Activated CD4-positive, alpha-beta T cell treated with anti-CD3 and anti-CD28 coated beads for 36 hours (primary cell): ENCODE results near the gene IL17RD. TPM values are rescaled to one million over a fixed set of nuclear protein-coding genes. Genes with fewer than 3 reads are reported as not detected.

ENCODE experiments used
- ATAC-seq: fragments of 200-7000 bp; cut with Tn5 transposase; one replicate; pipeline ENCODE4 v1.10.0; 2021; ENCODE audit warnings: mild to moderate bottlenecking, moderate library complexity
- CTCF ChIA-PET: fragments of 350-600 bp; sonication (Branson Sonifier 250); formaldehyde crosslinking; loops from one replicate; lab custom pipeline; 2021; ENCODE audit warnings: antibody characterized with exemption; lab: Charles Lee
- POLR2A ChIA-PET: fragments of 350-600 bp; sonication (Branson Sonifier 250); formaldehyde crosslinking; loops from one replicate; lab custom pipeline; 2021; ENCODE audit warnings: antibody characterized with exemption, inconsistent platforms; lab: Charles Lee
- DNase-seq: peaks from one replicate; pipeline ENCODE4 v3.0.0-alpha.2; 2020
- H3K27ac Mint-ChIP-seq: one replicate; pipeline ENCODE4 v1.8.0; 2021; ENCODE audit warnings: mixed read lengths
- H3K27me3 Mint-ChIP-seq: one replicate; pipeline ENCODE4 v1.8.0; 2021; ENCODE audit warnings: mixed read lengths
- H3K36me3 Mint-ChIP-seq: one replicate; pipeline ENCODE4 v1.8.0; 2021; ENCODE audit warnings: low read depth, mixed read lengths
- H3K4me1 Mint-ChIP-seq: one replicate; pipeline ENCODE4 v1.8.0; 2021; ENCODE audit warnings: mixed read lengths
- H3K4me3 Mint-ChIP-seq: one replicate; pipeline ENCODE4 v1.8.0; 2021; ENCODE audit warnings: mild to moderate bottlenecking, moderate library complexity, mixed read lengths
- H3K9me3 Mint-ChIP-seq: one replicate; pipeline ENCODE4 v1.8.0; 2021; ENCODE audit warnings: low read depth, mixed read lengths
- intact Hi-C, 2 experiments: fragments of 100-400 bp; cut with DNase I in 1 of 2; cut with micrococcal nuclease in 1 of 2; formaldehyde crosslinking; loops; one replicate each; pipeline versions ENCODE4 v1.14.2 to v1.15.1; 2022 to 2024; cut with DNase I, micrococcal nuclease
- total RNA-seq, 2 experiments: library from RNA; stranded (reverse); gene quantifications; one replicate each; pipeline ENCODE4 v1.2.3, GENCODE V29; 2021

Gene IL17RD
- total RNA-seq, 2 experiments from 2014 or later, result 0.05 to 0.18 TPM

- Mint-ChIP-seq H3K4me1 (peaks cover 2% of the 10 kb centered on the region), H3K36me3 (no peaks in the 10 kb centered on the region), H3K9me3 (no peaks in the 10 kb centered on the region), H3K27me3 (peaks cover 2% of the 10 kb centered on the region), H3K27ac (no peak overlapping the region), H3K4me3 (no peak overlapping the region)
- CTCF ChIA-PET, result no interaction called here
- intact Hi-C loops, result no loop called here
- POLR2A ChIA-PET, result no interaction called here
- DNase-seq (no peak), ATAC-seq (no peak)
Measured at GRCh38 chr3:57064001-57064400, 101.2 kb downstream of the IL17RD start.

- Mint-ChIP-seq H3K27ac (no peak overlapping the region), H3K4me3 (no peak overlapping the region), H3K4me1 (peaks cover 2% of the 10 kb centered on the region), H3K9me3 (no peaks in the 10 kb centered on the region), H3K27me3 (no peaks in the 10 kb centered on the region), H3K36me3 (no peaks in the 10 kb centered on the region)
- ChIA-PET POLR2A (no interaction called here), CTCF (no interaction called here)
- intact Hi-C loops, result no loop called here
- no peak for DNase-seq
- no peak for ATAC-seq
Measured at GRCh38 chr3:57063032-57063431, 102.1 kb downstream of the IL17RD start.

GRCh38 chr3:57062101-57062631 is 103.0 kb downstream of the IL17RD start:
- DNase-seq (no peak), ATAC-seq (no peak)
- Mint-ChIP-seq H3K27ac (no peak overlapping the region), H3K4me3 (no peak overlapping the region), H3K4me1 (peaks cover 2% of the 10 kb centered on the region), H3K27me3 (no peaks in the 10 kb centered on the region), H3K9me3 (no peaks in the 10 kb centered on the region), H3K36me3 (no peaks in the 10 kb centered on the region)
- ChIA-PET POLR2A (no interaction called here), CTCF (no interaction called here)
- intact Hi-C loops, result no loop called here

GRCh38 chr3:57061556-57061955 is 103.6 kb downstream of the IL17RD start:
- ATAC-seq, result no peak
- Mint-ChIP-seq H3K27ac (no peak overlapping the region), H3K4me3 (no peak overlapping the region), H3K36me3 (no peaks in the 10 kb centered on the region), H3K9me3 (no peaks in the 10 kb centered on the region), H3K27me3 (no peaks in the 10 kb centered on the region), H3K4me1 (peaks cover 2% of the 10 kb centered on the region)
- CTCF ChIA-PET, result no interaction called here
- intact Hi-C loops, result no loop called here
- POLR2A ChIA-PET, result no interaction called here
- DNase-seq, result no peak

- intact Hi-C loops, result no loop called here
- ATAC-seq (peak; percentile 33), DNase-seq (peak; percentile 15)
- Mint-ChIP-seq H3K36me3 (no peaks in the 10 kb centered on the region), H3K27me3 (no peaks in the 10 kb centered on the region), H3K4me1 (peaks cover 2% of the 10 kb centered on the region), H3K9me3 (no peaks in the 10 kb centered on the region), H3K27ac (no peak within 1 kb of the TSS), H3K4me3 (no peak within 1 kb of the TSS)
- ChIA-PET CTCF (interaction anchor here (0.6 to 0.7 kb wide), 3 partner anchors 61 to 392 kb away, joined by 3 read pairs; no protein-coding TSS in a partner anchor), POLR2A (interaction anchor here (0.6 kb wide), 1 partner anchor 12 kb away, joined by 3 read pairs; no protein-coding TSS in a partner anchor)
Measured at GRCh38 chr3:57060089-57060821, 104.9 kb downstream of the IL17RD start, which contains the start of gene SPATA12. Gene SPATA12, plus strand, starts transcription at chr3:57060664. Its CDS starts 13,031 bp downstream, at chr3:57073695.

- no peak for ATAC-seq
- intact Hi-C loops, result no loop called here
- H3K27me3 Mint-ChIP-seq, result no peaks in the 10 kb centered on the region
Measured at GRCh38 chr3:57059411-57059810, 105.7 kb downstream of the IL17RD start.

GRCh38 chr3:57057351-57057750 is 107.8 kb downstream of the IL17RD start:
- H3K27me3 Mint-ChIP-seq, result peaks cover 2% of the 10 kb centered on the region
- DNase-seq, result no peak
- no peak overlapping the region for H3K4me3 Mint-ChIP-seq
- H3K36me3 Mint-ChIP-seq, result no peaks in the 10 kb centered on the region
- ATAC-seq, result no peak
- intact Hi-C loops, result no loop called here
- no peak overlapping the region for H3K27ac Mint-ChIP-seq
- H3K9me3 Mint-ChIP-seq, result no peaks in the 10 kb centered on the region
- ChIA-PET POLR2A (no interaction called here), CTCF (no interaction called here)
- peaks cover 2% of the 10 kb centered on the region for H3K4me1 Mint-ChIP-seq

More at GRCh38 chr3:57059411-57059810, 105.7 kb downstream of the IL17RD start:
- Mint-ChIP-seq H3K36me3 (no peaks in the 10 kb centered on the region), H3K9me3 (no peaks in the 10 kb centered on the region), H3K4me3 (no peak overlapping the region), H3K27ac (no peak overlapping the region), H3K4me1 (peaks cover 2% of the 10 kb centered on the region)
- CTCF ChIA-PET, result no interaction called here
- DNase-seq, result no peak
- POLR2A ChIA-PET, result no interaction called here

- Mint-ChIP-seq H3K27me3 (peaks cover 2% of the 10 kb centered on the region), H3K4me1 (no peaks in the 10 kb centered on the region), H3K4me3 (no peak overlapping the region), H3K27ac (no peak overlapping the region), H3K36me3 (no peaks in the 10 kb centered on the region), H3K9me3 (no peaks in the 10 kb centered on the region)
- POLR2A ChIA-PET, result no interaction called here
- no peak for ATAC-seq
- no peak for DNase-seq
- CTCF ChIA-PET, result no interaction called here
- intact Hi-C loops, result no loop called here
Measured at GRCh38 chr3:57053122-57053521, 112.0 kb downstream of the IL17RD start.

GRCh38 chr3:57052662-57053061 is 112.5 kb downstream of the IL17RD start:
- ChIA-PET CTCF (no interaction called here), POLR2A (no interaction called here)

GRCh38 chr3:57048728-57049127 is 116.4 kb downstream of the IL17RD start:
- CTCF ChIA-PET, result interaction anchor here (1.2 kb wide), 1 partner anchor 9 kb away, joined by 4 read pairs; no protein-coding TSS in a partner anchor
- DNase-seq (no peak), ATAC-seq (no peak)
- no peaks in the 10 kb centered on the region for H3K36me3 Mint-ChIP-seq
- H3K27me3 Mint-ChIP-seq, result peaks cover 2% of the 10 kb centered on the region
- H3K4me3 Mint-ChIP-seq, result no peak overlapping the region
- no peak overlapping the region for H3K27ac Mint-ChIP-seq
- H3K4me1 Mint-ChIP-seq, result no peaks in the 10 kb centered on the region
- H3K9me3 Mint-ChIP-seq, result no peaks in the 10 kb centered on the region
- intact Hi-C loops, result no loop called here
- POLR2A ChIA-PET, result no interaction called here

More at GRCh38 chr3:57052662-57053061, 112.5 kb downstream of the IL17RD start:
- Mint-ChIP-seq H3K27me3 (peaks cover 2% of the 10 kb centered on the region), H3K4me3 (no peak overlapping the region), H3K4me1 (no peaks in the 10 kb centered on the region), H3K27ac (no peak overlapping the region), H3K9me3 (no peaks in the 10 kb centered on the region), H3K36me3 (no peaks in the 10 kb centered on the region)
- no peak for ATAC-seq
- DNase-seq, result no peak
- intact Hi-C loops, result no loop called here

GRCh38 chr3:57048052-57048671 is 117.0 kb downstream of the IL17RD start:
- Mint-ChIP-seq H3K4me3 (no peak overlapping the region), H3K36me3 (no peaks in the 10 kb centered on the region), H3K27me3 (no peaks in the 10 kb centered on the region), H3K27ac (no peak overlapping the region), H3K9me3 (no peaks in the 10 kb centered on the region), H3K4me1 (no peaks in the 10 kb centered on the region)
- ChIA-PET POLR2A (no interaction called here), CTCF (interaction anchor here (1.2 kb wide), 1 partner anchor 8 kb away, joined by 4 read pairs; no protein-coding TSS in a partner anchor)
- no peak for DNase-seq
- intact Hi-C loops, result no loop called here
- no peak for ATAC-seq
